Cardiac atrium fibroblast (primary cell): Measurements from ENCODE around the gene OR5B2. TPM values are rescaled to one million over a fixed set of nuclear protein-coding genes. Genes with fewer than 3 reads are reported as not detected.

Source experiments
- total RNA-seq: library from RNA; depleted of rRNA; stranded (reverse); fragments of >200 nt; gene quantifications from 2 replicates; pipeline ENCODE4 v1.2.3, GENCODE V29; 2015

Gene OR5B2
- total RNA-seq = not detected in 2 replicates

DNA sequence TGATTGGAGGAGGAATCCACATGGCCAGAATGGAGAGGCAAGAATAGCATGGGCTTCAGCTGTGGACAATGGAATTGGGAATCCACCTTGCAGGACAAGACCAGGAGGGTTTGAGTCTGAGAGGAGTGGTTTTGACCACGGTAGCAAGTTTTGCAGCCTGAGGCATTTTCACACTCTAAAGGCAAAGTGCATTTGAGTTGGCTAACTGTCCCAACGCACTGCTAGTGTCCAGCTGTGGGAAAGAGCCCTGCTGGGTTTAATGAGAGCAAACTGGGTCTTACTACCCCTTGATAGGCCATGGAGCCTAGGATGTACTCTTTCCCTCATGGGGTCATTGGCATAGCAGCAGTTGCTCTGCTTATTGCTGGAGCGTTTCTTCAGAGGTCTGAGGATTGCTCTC lies at the start of gene OR5B2:
Gene OR5B2 (minus strand): TSS at position 101 of the 400 bp plus-strand sequence. CDS start 4,860 bp downstream, outside the sequence.

DNA sequence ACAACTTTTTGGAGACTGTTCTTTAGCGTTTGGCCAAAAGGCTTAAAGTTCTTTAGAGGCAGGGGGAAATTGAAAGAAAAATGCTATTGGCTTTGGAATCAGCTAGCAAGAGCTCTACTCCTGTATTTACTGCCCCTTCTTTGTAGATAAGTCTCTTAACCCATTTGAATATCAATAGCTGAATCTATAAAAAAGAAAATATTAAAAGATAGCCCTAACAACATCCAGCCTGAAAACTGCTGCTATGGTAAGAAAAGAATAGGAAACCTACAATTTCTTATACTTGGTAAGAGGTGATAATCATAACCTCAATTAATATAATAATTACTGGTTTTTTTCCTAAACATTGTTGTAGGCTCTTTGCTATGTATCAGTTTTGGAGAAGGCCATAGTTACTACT lies 14.2 kb upstream of the OR5B2 start, which contains the start of gene OR5B12:
Gene OR5B12 (minus strand): TSS at position 101 of the 400 bp plus-strand sequence. CDS start 2,085 bp downstream, outside the sequence.

GRCh38 chr11:58406774-58407173 lies 21.1 kb downstream of the OR5B2 start, which contains the start of gene OR5B3:
Gene OR5B3, minus strand, starts transcription at chr11:58406874. Its CDS starts 3,465 bp downstream, at chr11:58403409.

Other genes with a start within 250 kb of the OR5B2 start
- not detected in 2 replicates for gene OR9Q2, start 239.1 kb downstream of the OR5B2 start, total RNA-seq
- not detected in 2 replicates for gene OR1S2, start 224.0 kb downstream of the OR5B2 start, total RNA-seq
- gene OR1S1, start 215.4 kb downstream of the OR5B2 start, total RNA-seq = not detected in 2 replicates
- not detected in 2 replicates for gene OR10Q1, start 199.2 kb downstream of the OR5B2 start, total RNA-seq
- gene OR10W1, start 159.9 kb downstream of the OR5B2 start, total RNA-seq = not detected in 2 replicates
- not detected in 2 replicates for gene OR5B17, start 69.1 kb downstream of the OR5B2 start, total RNA-seq
- gene OR5B3, start 21.2 kb downstream of the OR5B2 start, total RNA-seq = not detected in 2 replicates
- gene OR5B12, start 14.1 kb upstream of the OR5B2 start, total RNA-seq = not detected in 2 replicates
- not detected in 2 replicates for gene OR5B21, start 80.0 kb upstream of the OR5B2 start, total RNA-seq
- 0.72 and 0.97 TPM in 2 replicates for gene LPXN, start 147.7 kb upstream of the OR5B2 start, total RNA-seq
- gene ZFP91, start 150.9 kb upstream of the OR5B2 start, total RNA-seq = 22.0 and 32.4 TPM in 2 replicates
- gene CNTF, start 194.5 kb upstream of the OR5B2 start, total RNA-seq = 1.3 and 1.6 TPM in 2 replicates